ENCODE data around the gene PGF. TPM values are rescaled to one million over a fixed set of nuclear protein-coding genes. Genes with fewer than 3 reads are reported as not detected.

The PGF gene
- total and polyA plus RNA-seq, 4 donors = 0.61 to 4.5 (median 1.8) TPM

DNA sequence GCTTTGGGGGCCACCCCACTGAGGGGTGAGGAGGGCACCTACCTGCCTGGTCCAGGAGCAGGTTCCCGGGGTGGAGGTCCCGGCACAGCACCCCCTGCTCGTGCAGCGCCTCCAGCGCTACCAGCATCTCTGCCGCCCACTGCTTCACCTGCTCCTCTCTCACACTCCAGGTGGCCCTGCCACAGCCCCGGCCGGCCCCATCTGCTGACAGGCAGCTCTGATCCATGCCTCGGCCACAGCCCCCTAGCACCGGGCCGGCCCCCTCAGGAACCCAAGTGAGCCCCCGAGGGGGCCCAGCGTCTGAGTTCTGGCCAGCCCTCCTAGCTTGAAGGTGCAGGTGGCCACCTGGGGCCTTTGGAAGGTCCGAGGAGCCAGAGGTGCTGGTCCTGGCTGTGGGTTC is 45.9 kb downstream of the PGF start:
- Histone ChIP-seq H3K36me3 (ENCODE audit: control insufficient read depth in 4 of 4, insufficient read depth in 3 of 4, low read depth in 1 of 4, low read length in 3 of 4) (peaks cover 0 to 4% (median 0%) of the 10 kb centered on the region in 4 donors), H3K27ac (ENCODE audit: low read depth in 1 of 2, low read length in 2 of 2) (no peak overlapping the region), H3K4me3 (ENCODE audit: low read depth in 1 of 3, low read length in 3 of 3) (no peak overlapping the region), H3K27me3 (ENCODE audit: control insufficient read depth in 4 of 4, insufficient read depth in 4 of 4, low read length in 3 of 4) (no peaks in the 10 kb centered on the region), H3K9me3 (ENCODE audit: control insufficient read depth in 4 of 4, low read length in 3 of 4) (no peaks in the 10 kb centered on the region), H3K9ac (ENCODE audit: low read depth in 1 of 2, low read length in 2 of 2) (no peak overlapping the region), H3K4me1 (ENCODE audit: control insufficient read depth in 4 of 4, insufficient read depth in 4 of 4, low read length in 3 of 4) (peaks cover 0 to 5% (median 1%) of the 10 kb centered on the region in 4 donors)
- 92% methylated on average over 14 of the region's 14 CpGs for WGBS
- TF ChIP-seq YY1 (IDR thresholded peaks at IDR 0.05) (no peak), EGR1 (IDR thresholded peaks at IDR 0.05; ENCODE audit: low read depth in 2 of 2) (no peak), NR2F2 (IDR thresholded peaks at IDR 0.05) (no peak), HNF4G (IDR thresholded peaks at IDR 0.05) (no peak), JUND (IDR thresholded peaks at IDR 0.05) (no peak)
- TF ChIP-seq, protein P1, sequence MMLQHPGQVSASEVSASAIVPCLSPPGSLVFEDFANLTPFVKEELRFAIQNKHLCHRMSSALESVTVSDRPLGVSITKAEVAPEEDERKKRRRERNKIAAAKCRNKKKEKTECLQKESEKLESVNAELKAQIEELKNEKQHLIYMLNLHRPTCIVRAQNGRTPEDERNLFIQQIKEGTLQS (IDR thresholded peaks at IDR 0.05) = no peak
- DNase-seq (ENCODE audit: low spot score) = no peak

DNA sequence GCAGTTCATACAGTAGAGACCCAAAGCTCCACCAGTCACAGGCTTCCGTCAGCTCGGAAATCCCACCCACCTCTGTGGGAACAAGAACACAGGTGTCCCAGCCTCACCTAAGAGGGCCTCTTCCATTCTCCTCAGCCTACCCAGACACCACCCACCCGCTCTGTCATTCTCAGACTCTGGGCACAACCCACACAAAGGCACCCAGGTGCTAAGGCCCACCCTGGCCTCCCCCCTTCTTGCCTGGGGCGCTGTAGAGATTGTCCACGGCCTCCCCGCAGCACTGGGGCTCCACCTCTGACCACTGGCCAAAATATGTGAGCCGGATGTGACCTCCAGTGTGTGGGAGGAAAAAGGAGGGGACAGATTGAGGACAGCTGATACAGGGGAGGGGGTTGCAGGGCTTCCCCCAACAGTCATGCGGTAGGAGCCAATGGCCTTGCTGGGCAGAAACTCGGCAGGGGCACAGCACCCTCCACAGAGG is 46.5 kb downstream of the PGF start:
- H3K9ac ChIP-seq (ENCODE audit: low read depth in 1 of 2, low read length in 2 of 2) = no peak overlapping the region
- 75% methylated on average over 9 of the region's 9 CpGs for whole genome bisulfite sequencing
- peaks cover 0 to 4% (median 1%) of the 10 kb centered on the region in 4 donors for H3K4me1 ChIP-seq (ENCODE audit: control insufficient read depth in 4 of 4, insufficient read depth in 4 of 4, low read length in 3 of 4)
- TF ChIP-seq NR2F2 (IDR thresholded peaks at IDR 0.05) (no peak), TAF1 (conservative IDR thresholded peaks at IDR 0.05) (no peak), HNF4A (conservative IDR thresholded peaks at IDR 0.05) (no peak), JUND (IDR thresholded peaks at IDR 0.05) (no peak), GABPA (IDR thresholded peaks at IDR 0.05 in 1 of 2, conservative IDR thresholded peaks at IDR 0.05 in 1 of 2) (no peak), SP1 (IDR thresholded peaks at IDR 0.05) (no peak), HNF4G (IDR thresholded peaks at IDR 0.05) (no peak), YY1 (IDR thresholded peaks at IDR 0.05) (no peak), FOXA2 (IDR thresholded peaks at IDR 0.05) (no peak), RAD21 (IDR thresholded peaks at IDR 0.05) (no peak), FOXA1 (IDR thresholded peaks at IDR 0.05) (no peak), RXRA (IDR thresholded peaks at IDR 0.05) (no peak)
- TF ChIP-seq, protein P2, sequence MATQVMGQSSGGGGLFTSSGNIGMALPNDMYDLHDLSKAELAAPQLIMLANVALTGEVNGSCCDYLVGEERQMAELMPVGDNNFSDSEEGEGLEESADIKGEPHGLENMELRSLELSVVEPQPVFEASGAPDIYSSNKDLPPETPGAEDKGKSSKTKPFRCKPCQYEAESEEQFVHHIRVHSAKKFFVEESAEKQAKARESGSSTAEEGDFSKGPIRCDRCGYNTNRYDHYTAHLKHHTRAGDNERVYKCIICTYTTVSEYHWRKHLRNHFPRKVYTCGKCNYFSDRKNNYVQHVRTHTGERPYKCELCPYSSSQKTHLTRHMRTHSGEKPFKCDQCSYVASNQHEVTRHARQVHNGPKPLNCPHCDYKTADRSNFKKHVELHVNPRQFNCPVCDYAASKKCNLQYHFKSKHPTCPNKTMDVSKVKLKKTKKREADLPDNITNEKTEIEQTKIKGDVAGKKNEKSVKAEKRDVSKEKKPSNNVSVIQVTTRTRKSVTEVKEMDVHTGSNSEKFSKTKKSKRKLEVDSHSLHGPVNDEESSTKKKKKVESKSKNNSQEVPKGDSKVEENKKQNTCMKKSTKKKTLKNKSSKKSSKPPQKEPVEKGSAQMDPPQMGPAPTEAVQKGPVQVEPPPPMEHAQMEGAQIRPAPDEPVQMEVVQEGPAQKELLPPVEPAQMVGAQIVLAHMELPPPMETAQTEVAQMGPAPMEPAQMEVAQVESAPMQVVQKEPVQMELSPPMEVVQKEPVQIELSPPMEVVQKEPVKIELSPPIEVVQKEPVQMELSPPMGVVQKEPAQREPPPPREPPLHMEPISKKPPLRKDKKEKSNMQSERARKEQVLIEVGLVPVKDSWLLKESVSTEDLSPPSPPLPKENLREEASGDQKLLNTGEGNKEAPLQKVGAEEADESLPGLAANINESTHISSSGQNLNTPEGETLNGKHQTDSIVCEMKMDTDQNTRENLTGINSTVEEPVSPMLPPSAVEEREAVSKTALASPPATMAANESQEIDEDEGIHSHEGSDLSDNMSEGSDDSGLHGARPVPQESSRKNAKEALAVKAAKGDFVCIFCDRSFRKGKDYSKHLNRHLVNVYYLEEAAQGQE (IDR thresholded peaks at IDR 0.05) = no peak
- TF ChIP-seq, protein P1 (IDR thresholded peaks at IDR 0.05) = no peak
- TF ChIP-seq, protein P3, sequence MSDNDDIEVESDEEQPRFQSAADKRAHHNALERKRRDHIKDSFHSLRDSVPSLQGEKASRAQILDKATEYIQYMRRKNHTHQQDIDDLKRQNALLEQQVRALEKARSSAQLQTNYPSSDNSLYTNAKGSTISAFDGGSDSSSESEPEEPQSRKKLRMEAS (IDR thresholded peaks at IDR 0.05) = no peak
- TF ChIP-seq, protein P4, sequence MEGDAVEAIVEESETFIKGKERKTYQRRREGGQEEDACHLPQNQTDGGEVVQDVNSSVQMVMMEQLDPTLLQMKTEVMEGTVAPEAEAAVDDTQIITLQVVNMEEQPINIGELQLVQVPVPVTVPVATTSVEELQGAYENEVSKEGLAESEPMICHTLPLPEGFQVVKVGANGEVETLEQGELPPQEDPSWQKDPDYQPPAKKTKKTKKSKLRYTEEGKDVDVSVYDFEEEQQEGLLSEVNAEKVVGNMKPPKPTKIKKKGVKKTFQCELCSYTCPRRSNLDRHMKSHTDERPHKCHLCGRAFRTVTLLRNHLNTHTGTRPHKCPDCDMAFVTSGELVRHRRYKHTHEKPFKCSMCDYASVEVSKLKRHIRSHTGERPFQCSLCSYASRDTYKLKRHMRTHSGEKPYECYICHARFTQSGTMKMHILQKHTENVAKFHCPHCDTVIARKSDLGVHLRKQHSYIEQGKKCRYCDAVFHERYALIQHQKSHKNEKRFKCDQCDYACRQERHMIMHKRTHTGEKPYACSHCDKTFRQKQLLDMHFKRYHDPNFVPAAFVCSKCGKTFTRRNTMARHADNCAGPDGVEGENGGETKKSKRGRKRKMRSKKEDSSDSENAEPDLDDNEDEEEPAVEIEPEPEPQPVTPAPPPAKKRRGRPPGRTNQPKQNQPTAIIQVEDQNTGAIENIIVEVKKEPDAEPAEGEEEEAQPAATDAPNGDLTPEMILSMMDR (IDR thresholded peaks at IDR 0.05; ENCODE audit: low read depth, low read length, missing input control) = no peak
- TF ChIP-seq, protein P5, sequence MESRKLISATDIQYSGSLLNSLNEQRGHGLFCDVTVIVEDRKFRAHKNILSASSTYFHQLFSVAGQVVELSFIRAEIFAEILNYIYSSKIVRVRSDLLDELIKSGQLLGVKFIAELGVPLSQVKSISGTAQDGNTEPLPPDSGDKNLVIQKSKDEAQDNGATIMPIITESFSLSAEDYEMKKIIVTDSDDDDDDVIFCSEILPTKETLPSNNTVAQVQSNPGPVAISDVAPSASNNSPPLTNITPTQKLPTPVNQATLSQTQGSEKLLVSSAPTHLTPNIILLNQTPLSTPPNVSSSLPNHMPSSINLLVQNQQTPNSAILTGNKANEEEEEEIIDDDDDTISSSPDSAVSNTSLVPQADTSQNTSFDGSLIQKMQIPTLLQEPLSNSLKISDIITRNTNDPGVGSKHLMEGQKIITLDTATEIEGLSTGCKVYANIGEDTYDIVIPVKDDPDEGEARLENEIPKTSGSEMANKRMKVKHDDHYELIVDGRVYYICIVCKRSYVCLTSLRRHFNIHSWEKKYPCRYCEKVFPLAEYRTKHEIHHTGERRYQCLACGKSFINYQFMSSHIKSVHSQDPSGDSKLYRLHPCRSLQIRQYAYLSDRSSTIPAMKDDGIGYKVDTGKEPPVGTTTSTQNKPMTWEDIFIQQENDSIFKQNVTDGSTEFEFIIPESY (IDR thresholded peaks at IDR 0.05) = no peak
- no peak overlapping the region for H3K4me3 ChIP-seq (ENCODE audit: low read depth in 1 of 3, low read length in 3 of 3)
- H3K27ac ChIP-seq (ENCODE audit: low read depth in 1 of 2, low read length in 2 of 2) = no peak overlapping the region
- peaks cover 0 to 10% (median under 1%) of the 10 kb centered on the region in 4 donors for H3K36me3 ChIP-seq (ENCODE audit: control insufficient read depth in 4 of 4, insufficient read depth in 3 of 4, low read depth in 1 of 4, low read length in 3 of 4)
- H3K27me3 ChIP-seq (ENCODE audit: control insufficient read depth in 4 of 4, insufficient read depth in 4 of 4, low read length in 3 of 4) = no peaks in the 10 kb centered on the region
- no peak for DNase-seq (ENCODE audit: low spot score)
- no peaks in the 10 kb centered on the region for H3K9me3 ChIP-seq (ENCODE audit: control insufficient read depth in 4 of 4, low read length in 3 of 4)

Measured in liver (tissue), 9 donors.